GM10847 (cell line): Measurements from ENCODE around the gene UVSSA.

Experiments used
- POLR2A ChIP-seq: IDR thresholded peaks from 2 replicates; pipeline ENCODE4 v1.6.1; 2011; ENCODE audit not compliant: insufficient read length; ENCODE audit errors: extremely low read depth

The UVSSA gene

DNA sequence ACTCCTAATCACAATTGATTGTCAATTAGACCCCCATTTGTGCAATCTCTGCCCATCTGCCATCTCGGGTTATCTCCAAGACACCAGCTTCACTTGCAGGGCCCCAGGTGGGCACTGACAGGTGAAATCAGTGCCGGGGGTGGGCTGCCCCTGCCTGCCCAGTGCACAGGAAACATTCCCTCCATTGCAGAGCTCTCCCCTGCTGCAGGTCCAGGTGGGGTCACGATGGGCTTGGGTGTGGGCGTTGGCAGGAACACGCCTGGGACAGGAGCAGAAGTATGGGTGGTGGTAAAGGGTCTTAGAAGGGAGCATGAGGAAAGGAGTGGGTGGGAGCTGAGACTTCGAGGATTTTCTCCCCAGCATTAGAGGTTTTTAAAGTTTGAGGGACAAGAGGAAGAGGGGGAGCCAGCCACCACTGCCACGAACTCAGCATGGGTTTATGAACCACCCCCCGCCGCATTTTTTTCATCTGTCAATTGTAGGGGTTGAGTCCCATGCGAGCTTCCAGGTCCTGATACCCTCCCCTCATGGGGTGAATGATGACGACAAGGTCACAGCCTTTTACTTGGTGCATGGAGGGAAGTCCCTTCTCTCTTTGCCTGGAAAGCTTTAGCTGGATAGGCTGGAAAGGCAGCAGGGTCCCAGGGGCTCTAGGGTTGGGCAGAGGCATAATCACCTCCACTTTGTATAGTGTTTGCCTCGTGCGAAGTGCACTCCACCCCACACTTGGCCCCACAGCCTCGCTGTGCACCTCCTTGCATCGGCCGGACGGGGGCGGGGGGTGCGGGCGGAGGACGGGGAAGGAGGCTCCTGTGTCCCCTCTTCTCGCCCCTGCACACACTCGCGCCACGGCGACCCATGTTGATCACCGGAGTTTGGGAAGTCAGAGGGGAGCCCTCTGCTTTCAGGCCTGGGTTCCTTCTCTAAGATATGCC lies 62.8 kb downstream of the UVSSA start:
- no peak for TF ChIP-seq POLR2A

DNA sequence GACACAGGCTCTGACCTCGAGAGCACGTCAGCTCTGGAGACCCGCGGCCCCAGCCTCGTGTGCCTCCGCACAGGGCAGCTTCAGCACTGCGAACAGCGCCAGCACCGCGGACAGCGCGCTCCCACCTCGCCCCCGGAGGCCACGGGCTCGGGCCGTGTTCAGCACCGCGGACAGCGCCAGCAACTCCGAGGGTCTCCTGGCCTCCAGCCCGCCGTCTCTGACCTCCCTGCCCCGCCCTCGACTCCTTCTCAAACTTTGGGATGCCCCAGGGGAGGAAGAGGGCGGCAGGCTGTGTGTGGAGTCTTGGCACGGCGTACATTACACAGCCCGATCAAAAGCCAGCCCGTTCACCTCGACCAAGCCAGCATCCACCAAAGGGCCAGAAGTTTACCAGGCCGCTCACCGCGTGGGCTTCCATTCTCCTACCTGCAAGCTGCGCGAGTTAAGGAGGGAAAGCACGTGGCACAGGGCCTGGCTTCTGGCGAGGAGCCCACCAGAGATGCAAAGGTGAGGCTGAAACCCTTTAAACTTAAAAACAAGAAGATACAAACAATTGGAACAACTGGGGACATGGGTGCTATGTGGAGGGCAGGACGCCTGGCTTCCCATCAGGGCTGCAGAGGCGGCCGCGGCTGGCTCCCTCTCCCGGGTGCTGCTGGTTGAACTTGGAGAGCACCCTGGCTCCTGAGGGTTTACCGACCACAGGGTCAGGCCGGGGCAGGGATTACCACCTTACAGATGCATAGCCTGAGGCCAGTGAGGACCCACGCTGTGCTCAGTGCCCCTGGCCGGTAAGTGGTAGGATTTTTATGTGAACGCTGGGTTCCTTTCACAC lies 63.7 kb downstream of the UVSSA start:
- no peak for TF ChIP-seq POLR2A

DNA sequence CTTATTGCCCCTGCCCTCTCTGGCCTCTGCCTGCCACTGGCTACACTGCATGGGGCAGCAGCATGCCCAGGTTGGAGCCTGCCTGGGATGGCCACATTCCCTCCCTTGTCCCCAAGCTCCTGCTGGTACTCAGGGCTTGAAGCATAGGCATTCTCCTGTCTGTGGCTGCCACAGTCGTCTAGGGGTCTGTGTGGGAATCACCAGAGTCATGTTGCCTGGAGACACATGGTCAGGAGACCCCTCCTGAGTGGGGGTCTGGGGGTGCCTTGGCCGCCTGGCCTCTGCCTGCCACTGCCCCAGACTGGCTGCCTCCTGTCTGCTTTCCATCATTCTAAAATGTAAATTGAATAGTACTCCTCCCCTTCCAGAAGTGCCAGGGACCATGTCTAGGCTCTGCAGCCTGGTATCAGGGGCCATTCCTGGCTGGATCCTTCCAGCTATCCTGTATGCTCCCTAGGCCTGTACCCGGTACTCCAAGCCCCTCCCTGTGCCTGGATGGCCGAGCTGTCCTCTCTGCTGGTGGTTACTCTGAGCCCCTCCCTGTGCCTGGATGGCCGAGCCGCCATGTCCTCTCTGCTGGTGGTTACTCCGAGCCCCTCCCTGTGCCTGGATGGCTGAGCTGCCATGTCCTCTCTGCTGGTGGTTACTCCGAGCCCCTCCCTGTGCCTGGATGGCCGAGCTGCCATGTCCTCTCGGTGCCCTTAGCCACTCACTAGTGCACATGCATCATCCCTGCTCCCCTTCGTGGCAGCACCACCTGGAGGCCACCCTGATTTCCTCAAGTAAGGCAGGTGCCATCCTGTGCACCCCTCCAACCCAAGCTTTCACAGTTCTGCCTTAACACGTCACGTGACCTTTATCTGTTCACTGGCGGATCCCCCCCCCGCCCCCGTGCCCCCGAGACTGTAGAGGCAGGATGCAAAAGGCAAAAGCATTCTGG lies 64.7 kb downstream of the UVSSA start:
- no peak for TF ChIP-seq POLR2A

DNA sequence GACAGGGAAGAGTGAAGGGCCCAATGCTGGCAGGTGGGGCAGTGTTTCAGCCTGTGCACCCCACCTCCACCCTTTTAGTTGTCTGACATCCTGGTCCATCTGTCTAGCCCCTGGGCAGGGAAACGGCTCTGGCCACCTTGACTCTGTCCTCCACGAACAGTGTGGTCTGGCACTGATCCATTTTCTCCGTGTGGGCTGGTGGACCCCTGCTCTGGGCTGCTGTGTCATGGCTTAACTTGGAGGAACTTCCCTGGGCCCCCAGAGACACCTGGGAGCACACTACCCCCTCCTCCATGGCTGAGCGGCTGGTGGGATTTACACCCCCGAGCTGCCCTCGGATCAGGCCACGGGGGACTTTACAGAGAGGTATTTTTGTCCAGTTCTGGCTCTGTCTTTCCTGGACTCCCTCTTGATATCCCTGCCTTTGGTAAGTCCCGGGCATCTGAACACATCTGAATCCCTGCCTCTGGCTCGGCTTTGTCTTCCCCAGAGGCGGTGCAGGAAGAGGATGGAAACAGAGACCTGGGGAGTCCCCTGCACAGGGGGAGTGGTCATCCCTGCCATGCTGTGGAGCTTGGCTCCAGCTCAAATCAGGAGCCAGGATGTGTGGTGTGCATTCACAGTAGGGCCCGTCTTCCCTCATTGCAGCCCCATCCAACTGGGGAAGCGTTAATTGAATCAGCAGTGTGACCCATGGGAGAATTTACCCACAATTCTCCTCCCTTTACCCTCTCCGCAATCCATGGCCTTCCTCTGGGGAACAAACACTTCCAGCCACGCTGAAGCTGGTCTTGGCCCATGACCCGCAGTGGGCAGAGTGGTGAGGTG lies 65.6 kb downstream of the UVSSA start:
- no peak for TF ChIP-seq POLR2A

DNA sequence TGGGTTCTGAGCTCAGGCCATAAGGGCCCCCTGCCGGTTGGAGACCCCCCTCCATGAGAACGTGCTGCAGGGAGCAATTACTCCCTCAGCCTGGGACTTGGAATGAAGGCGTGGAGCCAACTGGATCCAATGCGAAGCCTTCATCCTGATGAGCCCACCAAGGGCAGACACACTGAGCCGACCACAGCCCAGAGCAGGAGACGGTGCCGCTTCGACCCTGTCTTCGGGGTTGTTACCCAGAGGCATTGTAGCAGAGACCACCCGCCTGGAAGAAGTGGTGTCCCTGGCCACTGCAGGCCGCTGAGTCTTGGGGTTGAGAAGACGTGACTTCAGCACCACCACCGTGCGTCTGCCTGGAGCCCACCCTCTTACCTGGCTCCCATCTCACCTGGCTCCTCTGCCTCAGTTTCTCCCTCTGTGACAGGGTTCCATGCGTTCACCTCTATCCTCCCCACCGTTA lies 66.2 kb downstream of the UVSSA start:
- TF ChIP-seq POLR2A: no peak

DNA sequence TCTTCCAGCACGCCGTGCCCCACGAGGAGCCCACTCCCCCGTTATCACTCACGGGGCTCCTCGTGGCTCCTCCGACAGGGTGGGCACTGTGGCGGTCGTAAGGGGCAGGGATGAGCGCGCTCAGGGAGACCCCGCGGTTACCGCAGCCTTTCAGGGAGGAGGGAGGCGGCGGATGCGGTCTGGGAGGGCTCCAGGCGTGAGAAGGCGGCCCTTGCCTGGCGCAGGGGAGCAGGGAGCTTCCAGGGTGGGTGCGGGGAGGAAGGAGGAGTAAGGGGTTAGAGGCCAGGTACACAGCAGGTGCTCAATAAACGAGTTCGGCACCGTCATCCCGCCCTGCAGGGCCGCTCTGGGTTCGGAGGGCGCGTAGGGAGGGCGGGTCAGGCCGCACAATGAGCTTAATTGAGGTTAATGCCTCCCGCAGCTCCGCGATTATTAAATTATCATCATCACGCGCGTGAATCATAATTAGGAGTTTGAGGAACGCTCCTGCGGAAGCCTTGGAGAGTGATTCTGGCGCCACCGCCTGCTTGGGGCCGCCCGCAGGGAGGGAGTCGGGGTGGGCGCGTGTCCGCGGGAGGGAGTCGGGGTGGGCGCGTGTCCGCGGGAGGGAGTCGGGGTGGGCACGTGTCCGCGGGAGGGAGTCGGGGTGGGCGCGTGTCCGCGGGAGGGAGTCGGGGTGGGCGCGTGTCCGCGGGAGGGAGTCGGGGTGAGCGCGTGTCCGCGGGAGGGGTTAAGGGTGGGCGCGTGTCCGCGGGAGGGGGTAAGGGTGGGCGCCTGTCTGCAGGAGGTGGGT lies 66.9 kb downstream of the UVSSA start:
- no peak for TF ChIP-seq POLR2A

DNA sequence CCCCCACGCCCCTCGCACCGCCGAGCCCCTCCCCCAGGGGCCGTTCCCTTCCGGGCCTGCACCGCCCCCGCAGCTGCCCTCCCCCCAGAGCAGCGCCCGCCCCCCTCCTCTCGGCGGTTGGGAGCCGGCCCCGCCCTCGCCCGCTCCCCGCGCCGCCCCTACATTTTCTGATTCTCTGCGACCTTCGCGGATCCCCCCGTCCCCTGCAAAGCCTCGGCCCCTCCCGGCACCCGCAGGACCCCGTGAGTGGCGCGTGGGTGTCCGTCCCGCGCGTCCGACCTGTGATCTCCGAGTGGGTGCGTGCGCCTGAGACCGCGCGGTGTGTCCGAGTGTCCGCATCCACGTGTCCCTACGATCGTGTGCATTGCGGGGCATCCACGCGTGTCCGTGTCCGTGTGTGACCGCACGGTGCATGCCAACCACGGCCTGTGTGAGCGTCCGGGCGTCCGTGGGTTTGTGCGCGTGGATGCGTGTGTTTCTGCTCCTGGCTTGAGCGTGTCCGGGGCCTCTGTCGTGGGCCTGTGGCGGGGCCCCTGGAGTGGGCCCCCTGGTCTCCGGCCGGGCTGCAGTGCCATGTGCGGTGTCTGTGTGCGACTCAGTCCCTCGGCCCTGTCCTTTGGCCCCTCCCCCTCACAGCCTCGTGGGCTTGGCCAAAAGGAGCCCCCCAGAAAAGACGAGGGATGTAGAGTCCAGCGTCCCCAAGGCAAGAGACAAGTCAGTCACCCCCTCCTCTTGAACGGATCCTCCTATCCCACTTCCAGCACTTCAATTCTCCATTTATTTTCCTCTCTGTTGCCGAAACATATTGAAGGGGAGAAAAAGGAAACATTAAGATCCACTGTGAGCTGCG lies 68.0 kb downstream of the UVSSA start:
- TF ChIP-seq POLR2A: no peak

DNA sequence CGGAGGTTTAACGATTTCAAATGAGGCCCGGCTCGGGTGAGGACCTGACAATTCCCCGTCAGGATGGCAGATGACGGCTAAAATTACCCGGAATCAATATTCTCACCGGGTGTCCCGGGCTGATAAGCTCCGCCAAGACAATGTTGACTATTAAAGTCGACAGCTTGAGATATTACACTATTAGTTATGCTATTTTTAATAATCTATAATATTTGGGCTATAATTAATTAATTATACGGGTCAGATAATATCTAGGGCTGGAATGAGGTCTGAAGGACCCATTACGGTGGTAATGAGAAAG lies 68.6 kb downstream of the UVSSA start:
- TF ChIP-seq POLR2A: no peak

DNA sequence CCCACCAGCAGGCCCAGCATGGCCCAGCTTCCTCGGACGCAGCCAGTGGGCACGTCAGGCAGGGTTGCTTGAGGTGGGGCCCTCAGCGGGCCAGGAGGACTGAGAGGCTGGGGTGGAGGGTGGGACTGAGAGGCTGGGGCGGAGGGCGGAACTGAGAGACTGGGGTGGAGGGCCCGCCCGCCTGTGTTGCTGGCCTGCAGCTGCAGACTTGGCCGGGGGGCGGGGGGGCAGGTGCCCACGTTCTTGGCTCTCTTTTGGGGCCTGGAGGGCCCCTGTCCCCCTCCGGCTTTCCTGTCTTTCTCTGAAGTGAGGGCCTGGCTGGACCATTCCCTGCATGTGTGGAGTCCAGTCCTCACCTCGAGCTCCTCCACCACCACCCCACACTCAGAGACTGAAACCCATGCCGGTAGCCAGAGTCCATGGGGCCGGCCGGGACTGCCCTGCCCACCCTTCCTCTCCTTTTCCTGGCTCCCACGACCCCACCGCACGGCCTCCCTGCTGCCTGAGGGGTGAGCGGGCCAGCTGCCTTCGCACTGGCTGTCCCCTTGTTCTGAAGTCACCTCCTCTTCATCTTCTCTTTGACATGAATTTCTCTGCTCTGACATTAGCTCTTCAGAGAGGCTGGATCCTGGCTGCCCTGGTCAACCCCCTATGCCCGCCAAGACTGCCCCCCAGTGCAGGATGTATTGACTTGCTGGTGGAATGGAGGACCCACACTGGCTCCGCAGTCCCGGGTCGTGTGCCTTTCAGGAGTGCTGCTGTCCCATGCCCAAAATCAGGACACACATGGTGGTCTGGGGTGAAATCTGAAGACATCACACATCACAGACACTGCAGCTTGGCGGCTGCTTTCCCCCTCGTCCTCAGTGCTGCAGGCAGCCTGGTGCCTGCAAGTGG lies 69.3 kb downstream of the UVSSA start:
- TF ChIP-seq POLR2A: no peak

DNA sequence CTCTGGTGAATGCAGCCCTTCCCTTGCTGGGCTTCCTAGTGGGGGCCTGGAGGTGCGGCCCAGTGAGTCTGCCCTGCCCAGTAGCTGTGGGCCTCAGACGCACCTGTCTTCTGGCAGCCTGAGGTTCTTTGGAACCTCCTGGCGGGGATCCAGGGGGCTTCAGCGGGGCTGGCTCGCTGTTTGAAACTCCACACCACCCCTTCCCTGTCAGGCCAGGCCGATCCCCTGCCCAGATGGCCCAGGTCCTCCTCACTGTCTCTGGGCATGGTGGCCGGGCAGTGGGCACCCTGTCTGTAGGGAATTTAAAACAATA lies 69.9 kb downstream of the UVSSA start:
- TF ChIP-seq POLR2A: no peak

DNA sequence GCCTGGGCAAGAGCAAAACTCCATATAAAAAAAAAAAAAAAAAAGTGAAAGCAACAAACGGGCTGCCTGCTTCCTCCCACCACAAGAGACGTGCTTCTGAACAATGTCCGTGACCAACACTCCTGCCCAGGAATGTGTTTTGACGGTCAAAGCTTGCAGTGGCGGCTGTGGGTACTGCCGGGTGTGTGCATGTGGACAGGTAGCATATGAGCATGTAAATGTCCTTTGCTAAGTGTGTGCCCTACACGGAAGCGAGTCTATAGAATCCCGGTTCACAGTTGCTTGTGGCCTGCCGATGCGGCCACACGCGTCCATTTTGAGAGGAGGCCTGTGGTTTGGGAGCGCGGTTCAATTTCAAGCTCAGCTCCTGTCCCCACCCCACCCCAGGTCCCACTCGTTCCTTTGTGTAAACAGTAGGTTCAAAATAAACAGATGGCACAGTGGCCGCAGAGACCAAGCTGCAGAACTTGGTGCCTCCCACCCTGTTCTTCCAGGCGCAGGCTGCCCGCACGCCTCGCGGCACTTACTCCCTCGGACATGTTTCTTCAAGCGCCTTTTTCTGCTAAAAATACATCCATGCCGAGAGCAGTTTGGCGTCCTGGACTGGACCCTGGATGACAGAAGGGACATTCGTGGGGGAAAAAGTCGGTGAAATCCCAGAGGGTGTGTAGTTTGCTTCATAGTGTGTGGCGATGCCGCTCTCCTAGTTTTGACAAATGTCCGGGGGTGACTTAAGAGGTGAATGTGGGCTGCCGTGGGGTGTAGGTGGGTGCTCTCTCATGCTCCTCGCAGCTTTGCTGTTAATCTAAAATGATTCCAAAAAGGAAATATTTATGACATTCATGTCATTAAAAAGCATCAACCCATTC lies 70.7 kb downstream of the UVSSA start:
- no peak for TF ChIP-seq POLR2A
